ENCODE measurements around the gene GP1BA.

- TF ChIP-seq ZNF622 (IDR thresholded peaks at IDR 0.05) (no peak), POLR2A (IDR thresholded peaks at IDR 0.05; ENCODE audit: low read depth, low read length) (no peak; the same call in 1 of the 2 replicates), CEBPB (IDR thresholded peaks at IDR 0.05; ENCODE audit: borderline replicate concordance in 1 of 2, low read depth in 2 of 2, low read length in 2 of 2) (no peak), RCOR1 (conservative IDR thresholded peaks at IDR 0.05; ENCODE audit: low read depth, low read length) (no peak), NKRF (conservative IDR thresholded peaks at IDR 0.05) (no peak), CTCF (IDR thresholded peaks at IDR 0.05 in 2 of 3, conservative IDR thresholded peaks at IDR 0.05 in 1 of 3; ENCODE audit: control insufficient read depth in 2 of 3, extremely low read depth in 1 of 3, insufficient read depth in 1 of 3, low read depth in 3 of 3, low read length in 3 of 3) (peak; percentile 63 to 68 (median 66)), CBX5 (IDR thresholded peaks at IDR 0.05; ENCODE audit: low read depth) (no peak), EP300 (IDR thresholded peaks at IDR 0.05; ENCODE audit: borderline replicate concordance in 1 of 2, control insufficient read depth in 1 of 2, low read depth in 2 of 2, low read length in 2 of 2) (no peak), REST (IDR thresholded peaks at IDR 0.05; ENCODE audit: low read depth, low read length) (no peak), MEF2B (IDR thresholded peaks at IDR 0.05; ENCODE audit: partially characterized antibody, poor library complexity, severe bottlenecking) (no peak), ZNF687 (IDR thresholded peaks at IDR 0.05) (no peak), ZBTB11 (CRISPR knock-in tag; IDR thresholded peaks at IDR 0.05) (no peak), CHD2 (IDR thresholded peaks at IDR 0.05; ENCODE audit: borderline replicate concordance, low read depth, low read length) (no peak)
Observed at GRCh38 chr17:4980644-4981216, 48.7 kb downstream of the GP1BA start.
